PFSK-1 (cell line): Measurements from ENCODE around the gene CDPF1.

Experiments used
- SIN3A ChIP-seq: IDR thresholded peaks from 2 replicates; pipeline ENCODE4 v1.6.1; 2012; ENCODE audit warnings: mild to moderate bottlenecking, low read length, moderate library complexity, borderline replicate concordance; ENCODE audit not compliant: insufficient read depth
- TAF1 ChIP-seq: IDR thresholded peaks from 2 replicates; pipeline ENCODE4 v1.6.1; 2012; ENCODE audit warnings: low read length, control low read depth, borderline replicate concordance; ENCODE audit not compliant: insufficient read depth

DNA sequence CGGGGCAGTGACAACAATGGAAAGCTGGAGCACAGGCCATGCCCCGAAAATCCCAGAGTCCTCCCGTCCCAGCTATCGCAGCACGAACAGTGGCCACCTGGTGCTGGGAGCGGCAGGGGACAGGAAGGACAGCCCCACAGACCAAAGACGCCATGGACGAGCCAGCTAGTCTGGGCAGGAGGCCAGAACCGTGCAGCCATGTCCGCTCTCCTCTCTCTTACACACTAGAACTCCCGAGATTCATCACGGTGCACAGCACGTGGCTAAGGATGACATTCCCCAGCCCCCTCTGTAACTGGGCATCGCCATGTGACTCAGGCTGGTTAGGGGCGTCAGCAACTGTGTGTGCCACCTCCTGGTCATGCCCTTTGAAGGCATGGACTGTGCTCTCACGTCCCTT lies 4.6 kb downstream of the CDPF1 start:
- TF ChIP-seq TAF1: no peak
- no peak for TF ChIP-seq SIN3A
